PC-9 (cell line): ENCODE results near the gene ZER1. TPM values are rescaled to one million over a fixed set of nuclear protein-coding genes. Genes with fewer than 3 reads are reported as not detected.

Experiments used
- BruUV-seq: library from RNA; stranded (reverse); fragments of 400-500 nt; replicated peaks from 2 replicates; lab custom pipeline; 2021; lab: Mats Ljungman, UMichigan
- CTCF ChIA-PET: fragments of 300-600 bp; sonication (Branson Sonifier 250); formaldehyde crosslinking; loops from one replicate; lab custom pipeline; 2022; ENCODE audit warnings: antibody characterized with exemption; lab: Charles Lee
- POLR2A ChIA-PET: fragments of 300-600 bp; sonication (Branson Sonifier 250); formaldehyde crosslinking; loops from one replicate; lab custom pipeline; 2022; ENCODE audit warnings: antibody characterized with exemption; ENCODE audit not compliant: unreplicated experiment; lab: Charles Lee
- DNase-seq, 2 experiments: peaks; one replicate each; pipeline versions ENCODE4 v3.0.0 to v3.0.0-alpha.2; 2015 to 2022; ENCODE audit warnings: mixed read lengths in 1 of 2
- H2AFZ ChIP-seq: fragments of 200-600 bp; sonication (generic); 2 replicates; pipeline ENCODE4 v1.8.1; 2017; ENCODE audit warnings: antibody characterized with exemption
- H3F3A ChIP-seq: fragments of 200-600 bp; sonication (generic); 2 replicates; pipeline ENCODE4 v1.8.1; 2017; ENCODE audit warnings: antibody characterized with exemption, mild to moderate bottlenecking, low read depth; ENCODE audit not compliant: insufficient read depth
- H3K27ac ChIP-seq: fragments of 200-600 bp; sonication (generic); 2 replicates; pipeline ENCODE4 v1.6.1; 2016; ENCODE audit warnings: mixed run types
- H3K27me3 ChIP-seq: fragments of 200-600 bp; sonication (generic); 2 replicates; pipeline ENCODE4 v1.6.1; 2016; ENCODE audit warnings: low read depth, mixed run types; ENCODE audit not compliant: insufficient read depth
- H3K36me3 ChIP-seq: fragments of 200-600 bp; sonication (generic); 2 replicates; pipeline ENCODE4 v1.6.1; 2016; ENCODE audit warnings: low read depth, mixed run types
- H3K4me1 ChIP-seq: fragments of 200-600 bp; sonication (generic); replicated peaks from 2 replicates; pipeline ENCODE4 v1.6.1; 2016; ENCODE audit warnings: mixed run types; ENCODE audit not compliant: insufficient read depth
- H3K4me2 ChIP-seq: fragments of 200-600 bp; sonication (generic); 2 replicates; pipeline ENCODE4 v1.6.1; 2017; ENCODE audit warnings: mixed run types
- H3K4me3 ChIP-seq: fragments of 200-600 bp; sonication (generic); 2 replicates; pipeline ENCODE4 v1.6.1; 2016; ENCODE audit warnings: mixed run types
- H3K79me2 ChIP-seq: fragments of 200-600 bp; sonication (generic); 2 replicates; pipeline ENCODE4 v1.6.1; 2017; ENCODE audit warnings: low read depth, mixed run types
- H3K9me2 ChIP-seq: fragments of 200-600 bp; sonication (generic); 2 replicates; pipeline ENCODE4 v1.8.1; 2017; ENCODE audit warnings: mild to moderate bottlenecking; ENCODE audit not compliant: insufficient read depth
- H3K9me3 ChIP-seq: fragments of 200-600 bp; sonication (generic); 2 replicates; pipeline ENCODE4 v1.8.1; 2016; ENCODE audit warnings: low read depth; ENCODE audit not compliant: insufficient read depth
- H4K20me1 ChIP-seq: fragments of 200-600 bp; sonication (generic); 2 replicates; pipeline ENCODE4 v1.8.1; 2017; ENCODE audit not compliant: insufficient read depth
- EZH2 ChIP-seq: fragments of 200-600 bp; sonication (generic); IDR thresholded peaks from 2 replicates; pipeline ENCODE4 v1.8.0; 2017; ENCODE audit warnings: antibody characterized with exemption, low read depth
- intact Hi-C: fragments of 100-400 bp; cut with micrococcal nuclease; formaldehyde crosslinking; loops from one replicate; pipeline ENCODE4 v1.10.0; 2022; ENCODE audit not compliant: unreplicated experiment
- total RNA-seq: library from RNA; stranded (reverse); gene quantifications from 2 replicates; pipeline ENCODE4 v1.2.3, GENCODE V29; 2021
- TF ChIP-seq, protein P1 (sequence below): fragments of 200-600 bp; sonication (generic); conservative IDR thresholded peaks from 2 replicates; pipeline ENCODE4 v1.6.1; 2017; ENCODE audit warnings: mixed run types, antibody characterized with exemption, mild to moderate bottlenecking, moderate library complexity

ZER1 gene
- total RNA-seq, 1 experiment from 2014 or later: 65.2 TPM

DNA sequence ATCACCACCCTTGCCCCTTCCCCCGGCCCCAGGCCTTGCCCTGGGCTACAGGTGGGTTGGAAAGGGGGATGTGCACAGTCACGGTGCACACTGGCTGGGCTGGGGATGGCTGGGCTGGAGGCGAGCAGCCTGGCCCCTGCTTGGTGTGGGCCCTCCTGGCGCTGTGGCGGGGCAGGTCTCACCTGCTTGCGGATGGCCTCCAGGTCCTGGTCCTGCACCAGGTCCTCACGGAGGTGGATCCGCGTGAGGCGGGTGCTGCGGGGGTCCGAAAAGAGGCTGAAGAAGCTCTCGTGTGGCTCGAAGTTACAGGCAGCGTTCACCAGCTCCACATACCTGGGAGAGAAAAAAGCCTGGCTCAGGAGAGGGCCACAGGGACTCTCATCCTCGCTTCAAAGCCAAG lies 18.1 kb downstream of the ZER1 start:
- ChIA-PET POLR2A (no interaction called here), CTCF (no interaction called here)
- intact Hi-C loops: no loop called here
- TF ChIP-seq, protein P1, sequence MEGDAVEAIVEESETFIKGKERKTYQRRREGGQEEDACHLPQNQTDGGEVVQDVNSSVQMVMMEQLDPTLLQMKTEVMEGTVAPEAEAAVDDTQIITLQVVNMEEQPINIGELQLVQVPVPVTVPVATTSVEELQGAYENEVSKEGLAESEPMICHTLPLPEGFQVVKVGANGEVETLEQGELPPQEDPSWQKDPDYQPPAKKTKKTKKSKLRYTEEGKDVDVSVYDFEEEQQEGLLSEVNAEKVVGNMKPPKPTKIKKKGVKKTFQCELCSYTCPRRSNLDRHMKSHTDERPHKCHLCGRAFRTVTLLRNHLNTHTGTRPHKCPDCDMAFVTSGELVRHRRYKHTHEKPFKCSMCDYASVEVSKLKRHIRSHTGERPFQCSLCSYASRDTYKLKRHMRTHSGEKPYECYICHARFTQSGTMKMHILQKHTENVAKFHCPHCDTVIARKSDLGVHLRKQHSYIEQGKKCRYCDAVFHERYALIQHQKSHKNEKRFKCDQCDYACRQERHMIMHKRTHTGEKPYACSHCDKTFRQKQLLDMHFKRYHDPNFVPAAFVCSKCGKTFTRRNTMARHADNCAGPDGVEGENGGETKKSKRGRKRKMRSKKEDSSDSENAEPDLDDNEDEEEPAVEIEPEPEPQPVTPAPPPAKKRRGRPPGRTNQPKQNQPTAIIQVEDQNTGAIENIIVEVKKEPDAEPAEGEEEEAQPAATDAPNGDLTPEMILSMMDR: no peak
- TF ChIP-seq EZH2: no peak
- Histone ChIP-seq H3K4me2 (no peak overlapping the region), H3K9me2 (no peaks in the 10 kb centered on the region), H4K20me1 (no peaks in the 10 kb centered on the region), H3K27ac (no peak overlapping the region), H3K9me3 (no peaks in the 10 kb centered on the region), H3K36me3 (no peaks in the 10 kb centered on the region; the same call in 1 of the 2 replicates), H3K4me1 (no peaks in the 10 kb centered on the region), H2AFZ (no peak overlapping the region), H3F3A (no peaks in the 10 kb centered on the region), H3K27me3 (no peaks in the 10 kb centered on the region), H3K4me3 (no peak overlapping the region), H3K79me2 (no peaks in the 10 kb centered on the region)
- BruUV-seq: no TSS peak
- no peak for DNase-seq

DNA sequence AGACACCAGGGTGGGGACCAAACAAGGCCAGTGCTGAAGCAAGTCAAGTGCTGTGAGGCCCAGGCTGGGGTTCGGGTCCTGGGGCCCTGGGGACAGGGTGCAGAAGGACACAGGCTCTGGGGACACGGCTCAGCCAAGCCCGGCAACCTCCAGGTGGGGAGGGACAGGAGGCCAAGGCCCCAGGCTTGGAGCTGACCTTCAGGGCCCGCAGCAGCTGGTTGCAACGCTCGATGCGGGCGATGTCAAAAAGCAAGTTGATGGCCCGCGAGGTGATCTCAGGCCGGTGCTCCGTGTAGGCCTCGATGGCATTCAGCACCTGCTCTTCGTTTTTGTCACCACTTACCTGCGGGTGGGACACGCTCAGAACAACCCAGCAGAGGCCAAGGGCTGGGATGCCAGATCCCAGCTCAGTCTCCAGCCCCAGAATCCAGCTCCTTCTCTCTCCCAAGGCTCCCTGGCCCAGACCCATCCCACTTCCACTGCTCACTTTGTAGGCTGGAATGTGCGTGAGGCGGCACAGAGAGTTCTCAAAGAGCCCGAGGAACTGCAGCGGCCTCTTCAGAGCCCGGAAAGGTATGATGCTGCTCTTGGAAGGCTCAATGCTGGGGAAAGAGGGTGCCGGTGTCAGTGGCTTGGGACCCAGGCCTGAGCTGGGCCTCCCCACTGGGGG lies 20.7 kb downstream of the ZER1 start:
- POLR2A ChIA-PET: no interaction called here
- H3K27me3 ChIP-seq: no peaks in the 10 kb centered on the region
- no TSS peak for BruUV-seq
- TF ChIP-seq EZH2: no peak
- H3K79me2 ChIP-seq: no peaks in the 10 kb centered on the region
- H3K4me3 ChIP-seq: no peak overlapping the region
- no peak for DNase-seq
- H3F3A ChIP-seq: peaks cover 8% of the 10 kb centered on the region; the same call in 1 of the 2 replicates
- no peak overlapping the region for H3K4me2 ChIP-seq
- intact Hi-C loops: no loop called here
- no peak overlapping the region for H3K27ac ChIP-seq
- no peaks in the 10 kb centered on the region for H3K4me1 ChIP-seq
- H4K20me1 ChIP-seq: no peaks in the 10 kb centered on the region
- H3K9me2 ChIP-seq: no peaks in the 10 kb centered on the region
- H2AFZ ChIP-seq: no peak overlapping the region
- H3K9me3 ChIP-seq: no peaks in the 10 kb centered on the region
- CTCF ChIA-PET: no interaction called here
- H3K36me3 ChIP-seq: no peaks in the 10 kb centered on the region; the same call in 1 of the 2 replicates

DNA sequence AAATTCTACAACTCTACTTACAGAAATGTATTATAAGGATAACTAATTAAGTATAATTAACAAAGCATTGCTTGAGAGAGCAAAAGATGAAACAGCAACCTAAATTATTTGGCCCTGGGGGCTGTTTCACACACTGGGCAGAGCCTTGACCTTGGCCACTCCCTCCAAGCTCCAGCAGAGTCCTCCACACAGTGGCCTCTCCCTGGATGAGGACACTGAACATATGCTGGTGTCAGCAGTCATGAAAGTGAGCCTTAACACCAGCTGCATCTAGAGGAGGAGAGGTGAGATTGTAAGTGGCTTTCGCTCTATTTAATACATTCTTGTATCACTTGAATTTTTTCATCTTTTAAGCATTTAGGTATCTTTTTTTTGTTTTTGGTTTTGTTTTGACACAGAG lies 24.5 kb downstream of the ZER1 start:
- H3K4me2 ChIP-seq: no peak overlapping the region
- H3K27me3 ChIP-seq: no peaks in the 10 kb centered on the region
- TF ChIP-seq, protein P1: no peak
- TF ChIP-seq EZH2: no peak
- CTCF ChIA-PET: no interaction called here
- intact Hi-C loops: no loop called here
- no peak for DNase-seq
- peaks cover 8% of the 10 kb centered on the region; the same call in 1 of the 2 replicates for H3F3A ChIP-seq
- no peak overlapping the region for H3K4me3 ChIP-seq
- H3K27ac ChIP-seq: no peak overlapping the region
- POLR2A ChIA-PET: interaction anchor here (0.7 kb wide), 1 partner anchor 71 kb away, joined by 3 read pairs; the partner anchor contains the start of gene ENDOG
- H3K9me2 ChIP-seq: no peaks in the 10 kb centered on the region
- H3K36me3 ChIP-seq: no peaks in the 10 kb centered on the region; the same call in 1 of the 2 replicates
- H3K4me1 ChIP-seq: no peaks in the 10 kb centered on the region
- H3K9me3 ChIP-seq: no peaks in the 10 kb centered on the region
- no peak overlapping the region for H2AFZ ChIP-seq
- no peaks in the 10 kb centered on the region for H4K20me1 ChIP-seq
- H3K79me2 ChIP-seq: no peaks in the 10 kb centered on the region
- no TSS peak for BruUV-seq

DNA sequence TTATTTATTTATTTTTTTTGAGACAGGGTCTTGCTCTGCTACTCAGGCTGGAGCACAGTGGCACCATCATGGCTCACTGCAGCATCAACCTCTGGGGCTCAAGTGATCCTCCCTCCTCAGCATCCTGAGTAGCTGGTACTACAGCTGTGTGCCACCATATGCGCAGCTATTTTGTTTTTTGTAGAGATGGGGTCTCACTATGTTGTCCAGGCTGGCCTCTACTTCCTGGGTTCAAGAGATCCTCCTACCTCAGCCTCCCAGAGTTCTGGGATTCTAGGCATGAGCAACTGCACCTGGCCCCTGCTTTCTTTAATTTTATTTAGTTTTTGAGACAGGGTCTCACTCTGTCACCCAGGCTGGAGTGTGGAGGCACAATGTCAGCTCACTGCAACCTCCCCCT lies 28.3 kb downstream of the ZER1 start:
- no peak overlapping the region for H2AFZ ChIP-seq
- no peaks in the 10 kb centered on the region for H3K27me3 ChIP-seq
- H3K79me2 ChIP-seq: no peaks in the 10 kb centered on the region
- H3K4me1 ChIP-seq: no peaks in the 10 kb centered on the region
- intact Hi-C loops: no loop called here
- no peak overlapping the region for H3K4me2 ChIP-seq
- H3K27ac ChIP-seq: no peak overlapping the region
- H3K9me3 ChIP-seq: no peaks in the 10 kb centered on the region
- H3F3A ChIP-seq: peaks cover 14% of the 10 kb centered on the region; the same call in 1 of the 2 replicates
- no peaks in the 10 kb centered on the region for H3K36me3 ChIP-seq
- CTCF ChIA-PET: no interaction called here
- TF ChIP-seq, protein P1: no peak
- no peak for TF ChIP-seq EZH2
- H4K20me1 ChIP-seq: no peaks in the 10 kb centered on the region
- POLR2A ChIA-PET: no interaction called here
- H3K9me2 ChIP-seq: no peaks in the 10 kb centered on the region
- BruUV-seq: no TSS peak
- DNase-seq: no peak
- H3K4me3 ChIP-seq: no peak overlapping the region
